ENCODE data around the gene SASH3. TPM values are rescaled to one million over a fixed set of nuclear protein-coding genes. Genes with fewer than 3 reads are reported as not detected.

Gene SASH3
- total and polyA plus RNA-seq, 12 donors, result 1.1 to 27.8 (median 13.4) TPM

GRCh38 chrX:129785160-129785947 is 5.6 kb downstream of the SASH3 start:
- Histone ChIP-seq H3K4me1 (replicated peaks in 1 of 2) (no peaks in the 10 kb centered on the region), H3K9me3 (replicated peaks in 1 of 3) (no peaks in the 10 kb centered on the region), H3K27me3 (no peaks in the 10 kb centered on the region), H3K36me3 (replicated peaks in 1 of 2) (no peaks in the 10 kb centered on the region), H3K27ac (no peak overlapping the region), H3K4me3 (no peak overlapping the region)
- WGBS, 4 donors, result 65 to 79% (median 68%) methylated on average over 6 to 11 of the region's 11 CpGs
- TF ChIP-seq POLR2A (IDR thresholded peaks at IDR 0.05) (no peak), CTCF (IDR thresholded peaks at IDR 0.05) (no peak)
- DNase-seq, result no peak
- intact Hi-C loops (cut with DNase I), result no loop called here

GRCh38 chrX:129786210-129786651 is 6.5 kb downstream of the SASH3 start:
- no peak for TF ChIP-seq POLR2A (IDR thresholded peaks at IDR 0.05)
- H3K4me1 ChIP-seq (replicated peaks in 1 of 2), result no peaks in the 10 kb centered on the region
- H3K36me3 ChIP-seq (replicated peaks in 1 of 2), result no peaks in the 10 kb centered on the region
- WGBS, 4 donors, result 40 to 67% (median 47%) methylated on average over 1 to 3 of the region's 3 CpGs
- DNase-seq, result no peak
- H3K27me3 ChIP-seq, result no peaks in the 10 kb centered on the region
- no peak overlapping the region for H3K27ac ChIP-seq
- H3K9me3 ChIP-seq (replicated peaks in 1 of 3), result no peaks in the 10 kb centered on the region
- H3K4me3 ChIP-seq, result no peak overlapping the region
- intact Hi-C loops (cut with DNase I), result no loop called here

GRCh38 chrX:129787336-129788055 is 7.7 kb downstream of the SASH3 start:
- no peaks in the 10 kb centered on the region for H3K36me3 ChIP-seq (replicated peaks in 1 of 2)
- H3K4me1 ChIP-seq (replicated peaks in 1 of 2), result no peaks in the 10 kb centered on the region
- no peak for DNase-seq
- no peak overlapping the region for H3K4me3 ChIP-seq
- WGBS, 4 donors, result 77 to 88% (median 80%) methylated on average over 4 to 11 of the region's 11 CpGs
- no peaks in the 10 kb centered on the region for H3K9me3 ChIP-seq (replicated peaks in 1 of 3)
- intact Hi-C loops (cut with DNase I), result no loop called here
- H3K27me3 ChIP-seq, result no peaks in the 10 kb centered on the region
- no peak for TF ChIP-seq POLR2A (IDR thresholded peaks at IDR 0.05)
- TF ChIP-seq CTCF (IDR thresholded peaks at IDR 0.05), result no peak
- no peak overlapping the region for H3K27ac ChIP-seq

GRCh38 chrX:129788527-129788926 is 8.8 kb downstream of the SASH3 start:
- 71 to 91% (median 83%) methylated on average over 6 of the region's 6 CpGs for WGBS, 4 donors
- Histone ChIP-seq H3K4me1 (replicated peaks in 1 of 2) (no peaks in the 10 kb centered on the region), H3K27me3 (no peaks in the 10 kb centered on the region), H3K27ac (no peak overlapping the region), H3K36me3 (replicated peaks in 1 of 2) (no peaks in the 10 kb centered on the region), H3K4me3 (no peak overlapping the region), H3K9me3 (replicated peaks in 1 of 3) (no peaks in the 10 kb centered on the region)
- no peak for DNase-seq
- intact Hi-C loops (cut with DNase I), result no loop called here
- TF ChIP-seq CTCF (IDR thresholded peaks at IDR 0.05), result no peak
- no peak for TF ChIP-seq POLR2A (IDR thresholded peaks at IDR 0.05)
